ENCODE results near the gene PRICKLE2.

PRICKLE2 gene, protein sequence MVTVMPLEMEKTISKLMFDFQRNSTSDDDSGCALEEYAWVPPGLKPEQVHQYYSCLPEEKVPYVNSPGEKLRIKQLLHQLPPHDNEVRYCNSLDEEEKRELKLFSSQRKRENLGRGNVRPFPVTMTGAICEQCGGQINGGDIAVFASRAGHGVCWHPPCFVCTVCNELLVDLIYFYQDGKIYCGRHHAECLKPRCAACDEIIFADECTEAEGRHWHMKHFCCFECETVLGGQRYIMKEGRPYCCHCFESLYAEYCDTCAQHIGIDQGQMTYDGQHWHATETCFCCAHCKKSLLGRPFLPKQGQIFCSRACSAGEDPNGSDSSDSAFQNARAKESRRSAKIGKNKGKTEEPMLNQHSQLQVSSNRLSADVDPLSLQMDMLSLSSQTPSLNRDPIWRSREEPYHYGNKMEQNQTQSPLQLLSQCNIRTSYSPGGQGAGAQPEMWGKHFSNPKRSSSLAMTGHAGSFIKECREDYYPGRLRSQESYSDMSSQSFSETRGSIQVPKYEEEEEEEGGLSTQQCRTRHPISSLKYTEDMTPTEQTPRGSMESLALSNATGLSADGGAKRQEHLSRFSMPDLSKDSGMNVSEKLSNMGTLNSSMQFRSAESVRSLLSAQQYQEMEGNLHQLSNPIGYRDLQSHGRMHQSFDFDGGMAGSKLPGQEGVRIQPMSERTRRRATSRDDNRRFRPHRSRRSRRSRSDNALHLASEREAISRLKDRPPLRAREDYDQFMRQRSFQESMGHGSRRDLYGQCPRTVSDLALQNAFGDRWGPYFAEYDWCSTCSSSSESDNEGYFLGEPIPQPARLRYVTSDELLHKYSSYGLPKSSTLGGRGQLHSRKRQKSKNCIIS

DNA sequence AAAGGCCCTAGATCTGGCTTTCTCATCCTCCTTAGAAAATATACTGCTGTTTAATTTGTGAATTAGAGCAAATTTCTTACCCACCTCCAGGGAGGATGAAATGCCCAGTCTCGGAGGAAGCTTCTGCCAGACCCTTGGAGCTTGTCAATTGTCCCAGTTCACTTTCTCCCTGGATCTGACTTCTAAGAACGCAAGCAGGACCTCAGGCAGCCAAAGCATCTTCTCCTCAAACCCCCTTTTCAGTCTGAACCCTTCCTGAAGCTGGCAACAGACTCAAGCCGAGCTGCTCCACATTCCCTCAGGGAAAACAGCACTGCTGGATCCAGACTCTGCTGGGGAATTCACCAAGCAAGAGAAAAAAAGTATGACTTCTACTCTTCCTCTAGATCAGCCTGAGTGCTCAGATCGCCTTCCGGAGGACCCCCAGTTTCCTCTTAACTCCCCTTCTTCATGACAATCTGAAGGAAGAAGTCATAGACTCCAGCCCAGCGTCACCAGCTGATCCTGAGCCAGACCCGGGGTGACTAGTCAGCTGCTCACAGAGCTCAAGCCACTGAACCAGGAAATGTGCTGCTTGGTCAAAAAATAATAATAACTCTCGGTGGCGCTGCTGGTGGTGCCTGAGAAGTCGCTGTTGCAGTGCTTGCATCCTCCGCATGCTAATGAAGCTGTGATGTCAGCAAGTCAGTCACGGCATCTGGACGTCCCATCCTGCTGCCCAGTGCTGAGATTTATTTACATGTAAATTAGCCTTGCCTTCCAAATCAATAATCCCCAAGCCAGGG, at the start of gene PRICKLE2:
PRICKLE2 (minus strand) TSS at position 641 of the 785 bp plus-strand sequence. CDS start 26,539 bp downstream, outside the sequence.
- no peak for DNase-seq (ENCODE audit: low read depth in 2 of 2)

DNA sequence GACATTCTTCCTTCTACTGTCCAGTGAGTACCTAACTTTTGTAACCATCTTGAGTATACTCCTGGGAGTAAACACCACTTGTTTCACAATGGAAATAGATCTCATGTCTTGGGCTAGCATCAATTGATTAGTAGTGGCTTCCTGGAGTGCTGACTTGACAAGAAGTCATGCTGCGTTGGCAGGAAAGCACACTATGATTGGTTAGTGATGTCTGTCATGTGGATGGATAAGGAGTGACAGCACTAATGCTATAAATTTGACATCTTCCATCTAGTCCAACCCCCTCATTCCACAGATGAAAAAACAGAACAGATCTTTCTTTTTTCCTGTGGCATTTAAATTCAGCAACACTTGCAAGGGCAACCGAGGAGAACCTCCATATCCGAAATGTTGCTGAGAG, 47.6 kb upstream of the PRICKLE2 start:
- DNase-seq (ENCODE audit: low read depth in 2 of 2): no peak

DNA sequence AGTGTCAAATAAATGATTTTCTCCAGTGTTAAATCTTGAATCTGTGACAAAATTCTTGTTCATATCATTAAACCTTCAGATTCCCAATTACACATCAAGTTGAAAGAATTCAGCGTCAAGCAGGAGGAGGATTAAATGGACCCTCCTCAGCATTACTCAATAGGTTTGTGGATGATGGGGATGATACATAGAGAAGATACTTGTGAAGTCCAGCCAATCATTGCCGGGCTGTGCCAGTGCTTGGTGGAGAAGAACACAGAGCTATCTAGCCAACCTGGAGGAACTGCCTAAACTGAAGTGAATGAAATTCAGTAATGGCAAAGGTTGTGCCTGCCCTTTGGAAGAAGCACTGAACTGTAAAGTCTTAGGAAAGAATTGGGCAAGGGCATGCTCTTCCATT, 47.0 kb upstream of the PRICKLE2 start:
- no peak for DNase-seq (ENCODE audit: low read depth in 2 of 2)

DNA sequence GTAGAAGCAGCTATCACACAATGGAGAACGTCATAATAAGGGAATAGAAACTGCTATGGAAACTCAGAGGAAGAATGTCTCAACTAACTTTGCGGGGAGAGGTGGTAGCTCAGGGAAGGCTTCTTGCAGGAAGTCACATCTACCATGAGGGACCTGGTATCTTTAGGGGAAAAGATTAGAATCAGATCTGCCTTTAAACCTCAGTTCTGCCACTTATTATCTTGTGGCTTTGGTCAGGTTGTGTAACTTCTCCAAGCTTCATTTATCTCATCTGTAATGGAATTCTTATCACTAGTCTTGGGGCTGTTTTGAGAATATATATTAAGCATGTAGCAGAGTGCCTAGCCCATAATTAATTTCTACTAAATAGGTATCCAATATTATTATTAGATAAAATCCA, 46.4 kb upstream of the PRICKLE2 start:
- DNase-seq (ENCODE audit: low read depth in 2 of 2): no peak

DNA sequence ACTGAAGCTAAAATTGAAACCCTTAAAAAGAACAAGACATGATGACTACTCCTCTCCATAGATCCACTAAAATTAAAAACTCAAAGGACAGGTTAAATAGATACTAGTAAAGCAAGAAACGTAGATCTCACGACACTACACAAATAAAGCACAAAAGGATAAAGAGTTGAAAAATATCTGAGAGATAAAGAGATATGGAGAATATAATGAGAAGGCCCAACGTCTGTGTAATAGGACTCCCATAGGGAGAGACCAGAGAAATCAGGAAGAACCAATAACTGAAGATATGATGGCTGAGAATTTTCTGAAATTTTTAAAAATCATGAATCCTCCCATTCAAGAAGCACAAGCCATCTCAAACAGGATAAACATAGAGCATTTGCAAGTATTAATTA, 45.6 kb upstream of the PRICKLE2 start:
- DNase-seq (ENCODE audit: low read depth in 2 of 2): no peak

DNA sequence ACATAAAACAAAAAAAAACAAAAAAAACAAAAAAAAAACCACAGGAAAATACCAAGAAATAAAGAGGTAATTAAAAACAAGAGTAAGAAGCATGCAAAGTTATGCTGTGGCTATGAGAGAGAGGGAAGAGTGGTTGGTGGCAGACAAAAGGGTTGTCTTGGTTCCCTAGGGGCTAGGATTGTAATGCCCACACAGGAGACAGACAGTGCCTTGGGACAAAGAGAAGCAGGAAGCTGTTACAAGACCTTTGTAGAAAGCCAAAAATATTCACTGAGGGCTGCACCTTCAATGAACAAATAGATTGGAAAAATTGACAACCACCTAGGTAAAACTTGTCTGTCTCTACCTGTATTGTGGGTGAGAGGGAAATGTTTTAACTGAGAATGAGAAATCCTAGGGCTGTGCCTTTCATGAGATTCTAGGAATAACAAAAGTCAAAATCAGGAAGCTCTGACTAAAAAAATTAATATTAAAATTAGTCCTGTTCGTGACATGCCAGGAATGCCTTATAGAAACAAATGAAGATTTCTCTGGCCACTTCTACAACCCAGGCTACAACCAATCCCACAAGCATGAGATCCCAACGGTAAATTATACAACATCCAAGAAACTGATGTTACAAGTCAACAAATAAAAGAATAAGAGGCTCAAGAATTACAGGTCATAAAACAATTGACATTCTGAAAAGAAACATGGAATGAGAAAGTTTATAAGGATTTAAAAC, 45.0 kb upstream of the PRICKLE2 start:
- DNase-seq (ENCODE audit: low read depth in 2 of 2): no peak

DNA sequence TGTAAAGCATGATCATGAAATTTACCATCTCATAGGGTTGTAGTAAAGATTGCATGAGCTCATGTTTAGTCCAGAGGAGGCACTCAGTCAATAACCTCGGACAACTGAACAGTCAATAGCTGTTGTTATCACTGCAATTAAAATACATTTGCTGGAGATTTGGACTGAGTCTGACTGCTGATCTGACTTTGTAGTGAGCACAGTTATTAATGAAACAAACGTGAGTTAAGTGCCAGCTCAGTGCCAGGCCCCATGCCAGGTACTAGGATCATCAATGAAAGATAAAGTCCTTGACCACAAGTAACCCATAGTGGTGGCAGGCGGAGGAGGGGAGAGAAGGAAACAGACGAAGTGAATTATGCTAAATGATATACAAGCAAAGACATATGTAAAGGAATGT, 43.7 kb upstream of the PRICKLE2 start:
- no peak for DNase-seq (ENCODE audit: low read depth in 2 of 2)

DNA sequence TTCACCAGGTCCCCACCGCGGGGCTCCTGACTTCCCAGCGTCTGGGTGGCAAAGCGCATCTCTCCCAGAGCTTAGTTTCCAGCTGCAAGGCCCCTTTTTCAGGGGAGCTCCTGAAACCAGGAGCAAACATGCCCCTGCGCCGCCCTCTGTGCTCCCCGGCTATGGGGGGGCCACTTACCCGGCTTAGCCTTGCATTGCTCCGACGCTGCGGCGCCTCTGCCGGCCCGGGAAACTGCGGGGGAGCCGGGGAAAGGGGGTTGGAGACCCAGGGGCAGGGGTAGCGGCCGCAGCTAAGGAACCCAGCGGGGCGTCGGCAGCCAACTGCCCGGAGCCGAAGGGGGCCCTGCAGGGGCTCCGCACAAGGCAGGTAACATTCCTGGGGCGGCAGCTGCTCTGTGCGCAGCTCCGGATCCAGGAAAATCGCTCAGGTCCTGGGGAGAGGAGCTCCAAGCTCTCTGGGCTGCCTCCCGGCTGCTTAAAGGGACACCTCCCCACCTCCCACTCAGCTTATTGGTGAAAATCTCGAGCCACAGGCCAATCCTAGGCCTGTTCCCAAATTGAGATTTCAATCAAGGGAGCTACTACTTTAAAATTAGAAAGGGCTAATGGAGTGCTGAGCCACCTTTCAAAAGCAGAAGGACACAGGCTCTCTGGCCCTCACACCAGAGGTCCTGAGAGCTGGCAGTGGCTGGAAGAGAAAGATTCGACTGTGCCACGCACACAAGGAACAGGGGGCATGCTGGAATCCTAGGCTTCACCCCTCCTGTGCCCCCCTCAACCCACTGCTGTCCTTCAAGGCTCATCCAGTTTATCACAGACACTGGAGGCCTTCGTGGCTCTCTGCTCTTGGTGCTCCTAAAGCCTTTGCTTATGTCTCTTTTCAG, 42.7 kb upstream of the PRICKLE2 start:
- DNase-seq (ENCODE audit: low read depth in 2 of 2): no peak

DNA sequence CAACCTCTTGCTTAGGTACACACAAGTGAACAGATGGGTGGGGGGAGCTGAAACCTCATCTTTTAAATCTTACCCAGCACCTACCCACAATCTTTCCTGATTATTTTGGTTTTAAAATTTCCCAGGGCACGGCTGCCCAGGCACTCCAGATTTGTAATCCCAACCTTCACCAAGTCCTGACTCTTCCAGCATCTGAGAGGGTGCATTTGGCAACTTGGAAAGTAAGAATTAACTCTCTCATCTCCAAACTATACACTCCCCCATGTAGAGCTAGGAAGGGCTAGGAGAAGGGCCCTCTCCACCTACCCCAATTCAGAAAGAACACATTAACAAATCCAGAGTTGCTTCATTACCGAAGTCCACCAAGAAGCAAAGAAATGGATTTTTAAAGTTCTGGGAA, 41.7 kb upstream of the PRICKLE2 start:
- no peak for DNase-seq (ENCODE audit: low read depth in 2 of 2)

DNA sequence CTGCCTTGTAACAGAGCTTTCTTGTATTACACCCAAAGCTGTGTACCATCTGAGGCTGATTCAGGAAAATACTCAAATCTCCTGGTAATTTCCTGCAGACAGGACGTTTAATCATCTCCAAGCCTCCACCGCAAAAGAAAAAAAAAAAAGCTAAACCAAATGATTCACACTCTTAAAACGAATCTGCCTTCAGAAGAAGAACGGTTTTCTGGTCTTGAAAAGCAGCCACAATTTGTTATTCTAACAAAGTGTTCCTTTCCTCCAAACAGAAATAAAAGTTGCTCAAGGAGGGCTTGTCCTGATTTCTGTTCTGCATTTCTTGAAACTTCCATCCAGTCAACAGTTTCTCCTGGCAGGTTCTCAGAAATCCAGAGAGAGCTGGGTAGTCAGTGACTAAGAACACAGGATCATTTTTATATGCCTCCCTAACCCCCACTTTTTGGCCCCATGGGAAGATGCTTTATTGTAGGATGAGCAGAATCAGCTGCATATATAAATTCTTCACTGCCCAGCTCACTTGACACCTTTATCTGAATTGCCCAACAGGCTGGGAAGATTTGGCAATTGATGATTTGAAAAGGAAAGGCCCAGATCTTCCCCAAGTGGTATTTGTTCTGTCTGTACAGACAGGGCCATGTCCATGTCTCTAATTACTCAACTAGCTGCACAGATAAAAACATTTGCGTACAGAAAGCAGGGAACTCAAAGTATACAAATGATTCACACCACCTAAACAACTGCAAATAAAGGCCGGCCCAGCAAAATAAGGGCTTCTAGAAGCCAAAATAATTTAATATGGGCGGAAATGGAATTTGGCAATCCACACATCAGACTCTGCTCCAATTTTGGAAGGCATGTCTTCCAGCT, 41.0 kb upstream of the PRICKLE2 start:
- DNase-seq (ENCODE audit: low read depth in 2 of 2): no peak

DNA sequence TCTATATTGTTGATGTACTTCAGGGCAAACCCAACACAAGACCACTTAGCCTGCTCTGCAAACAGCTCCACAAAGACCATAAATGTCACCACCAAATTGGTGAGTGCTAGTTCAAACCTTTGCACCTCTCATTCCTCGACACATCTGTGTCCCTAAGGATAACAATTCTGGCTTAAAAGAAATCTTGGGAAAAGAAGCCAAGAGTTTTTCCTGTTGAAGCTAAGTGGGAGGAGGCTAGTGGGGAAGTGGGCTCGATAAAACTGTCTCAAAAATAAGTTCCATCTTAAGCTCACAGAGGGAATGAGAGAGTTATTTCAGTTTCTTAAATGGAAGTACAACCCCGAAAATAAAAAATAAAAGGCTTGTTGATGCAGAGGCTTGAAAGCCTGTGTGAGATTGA, 40.4 kb upstream of the PRICKLE2 start:
- no peak for DNase-seq (ENCODE audit: low read depth in 2 of 2)

DNA sequence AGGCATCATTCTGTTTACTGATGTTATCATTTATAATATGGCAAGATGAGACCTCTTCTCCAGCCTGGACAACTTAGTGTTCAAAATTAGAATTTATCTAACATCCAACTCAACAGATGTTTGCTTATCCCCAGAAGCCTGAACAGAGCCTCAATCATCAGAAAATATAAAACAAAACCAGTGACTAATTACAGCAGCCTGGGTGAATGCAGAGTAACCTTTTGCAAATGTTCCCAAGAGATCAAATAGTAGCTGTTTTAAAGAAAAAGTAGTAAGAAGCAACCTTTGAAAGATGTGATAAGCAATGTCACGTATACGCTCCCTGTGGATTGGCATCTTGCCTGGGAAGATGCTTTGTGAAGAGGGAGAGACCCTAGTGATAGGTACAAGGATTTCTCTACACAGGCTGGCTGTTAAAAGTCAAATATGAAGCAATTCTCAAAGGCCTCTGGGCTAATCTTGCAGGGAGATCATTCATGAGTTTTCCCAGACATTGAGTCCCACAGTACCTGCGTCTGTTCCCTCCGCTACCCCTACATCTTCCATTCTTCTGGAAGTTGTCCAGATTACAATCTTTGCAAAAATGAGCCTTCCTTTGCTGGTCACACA, 39.3 kb upstream of the PRICKLE2 start:
- no peak for DNase-seq (ENCODE audit: low read depth in 2 of 2)

DNA sequence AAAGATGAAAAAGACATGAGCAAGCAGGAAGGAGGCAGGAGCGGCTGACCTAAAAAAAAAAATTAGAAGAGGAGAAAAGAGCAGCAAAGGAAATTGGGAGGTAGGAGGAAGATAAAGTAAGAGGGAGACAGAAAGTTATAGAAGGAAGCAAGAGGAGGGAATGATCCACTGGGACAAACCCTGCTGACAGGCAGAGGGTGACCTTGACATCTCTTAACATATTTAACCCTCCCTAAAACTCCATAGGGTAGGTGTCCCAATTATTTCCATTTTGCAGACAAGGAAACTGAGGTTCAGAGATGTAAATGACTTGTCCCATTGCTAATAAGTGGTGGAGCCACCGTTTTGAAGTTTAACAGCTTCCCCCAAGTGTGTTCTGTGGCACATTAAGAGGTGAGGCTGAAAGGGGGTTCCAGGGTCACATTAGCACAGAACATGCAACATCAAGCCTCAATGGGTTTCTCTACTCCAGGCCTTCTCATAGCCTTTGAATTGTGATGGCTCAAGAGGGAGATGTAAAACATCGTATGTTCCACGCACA, 37.4 kb upstream of the PRICKLE2 start:
- DNase-seq (ENCODE audit: low read depth in 2 of 2): no peak

DNA sequence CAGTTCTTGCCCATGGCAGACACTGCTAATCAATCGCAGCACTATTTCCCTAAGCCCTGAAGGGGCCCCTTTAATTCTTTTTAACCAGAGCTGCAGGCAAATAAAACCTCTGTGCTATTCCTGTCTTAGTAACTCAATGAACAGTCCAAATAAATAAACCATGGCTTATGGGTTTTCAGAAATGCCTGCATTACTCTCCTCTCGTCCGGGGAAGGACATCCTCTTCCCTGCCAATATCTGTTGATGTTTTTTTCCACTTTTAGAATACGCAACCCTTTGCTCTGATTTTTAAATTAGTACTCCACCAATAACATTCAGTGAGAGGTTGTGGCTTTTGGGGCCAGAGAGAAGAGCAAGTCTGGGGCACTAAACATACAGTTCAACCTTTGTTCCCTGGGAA, 35.2 kb upstream of the PRICKLE2 start:
- no peak for DNase-seq (ENCODE audit: low read depth in 2 of 2)

DNA sequence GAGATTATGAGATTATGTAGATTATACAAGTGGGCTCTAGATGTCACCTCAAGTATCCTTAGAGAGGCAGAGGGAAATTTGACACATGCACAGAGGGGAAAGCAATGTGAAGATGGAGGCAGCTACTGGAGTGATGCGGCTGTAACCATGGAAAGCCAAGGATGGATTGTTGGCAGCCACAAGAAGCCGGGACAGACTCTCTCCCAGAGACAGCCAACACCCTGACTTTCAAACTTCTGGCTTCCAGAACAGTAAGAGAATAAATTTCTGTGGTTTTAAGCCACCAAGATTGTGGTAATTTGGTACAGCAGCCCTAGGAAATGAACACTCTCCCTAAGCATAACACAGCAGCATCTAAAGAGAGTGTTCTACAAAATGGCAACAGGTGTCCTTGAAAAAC, 34.4 kb upstream of the PRICKLE2 start:
- no peak for DNase-seq (ENCODE audit: low read depth in 2 of 2)

DNA sequence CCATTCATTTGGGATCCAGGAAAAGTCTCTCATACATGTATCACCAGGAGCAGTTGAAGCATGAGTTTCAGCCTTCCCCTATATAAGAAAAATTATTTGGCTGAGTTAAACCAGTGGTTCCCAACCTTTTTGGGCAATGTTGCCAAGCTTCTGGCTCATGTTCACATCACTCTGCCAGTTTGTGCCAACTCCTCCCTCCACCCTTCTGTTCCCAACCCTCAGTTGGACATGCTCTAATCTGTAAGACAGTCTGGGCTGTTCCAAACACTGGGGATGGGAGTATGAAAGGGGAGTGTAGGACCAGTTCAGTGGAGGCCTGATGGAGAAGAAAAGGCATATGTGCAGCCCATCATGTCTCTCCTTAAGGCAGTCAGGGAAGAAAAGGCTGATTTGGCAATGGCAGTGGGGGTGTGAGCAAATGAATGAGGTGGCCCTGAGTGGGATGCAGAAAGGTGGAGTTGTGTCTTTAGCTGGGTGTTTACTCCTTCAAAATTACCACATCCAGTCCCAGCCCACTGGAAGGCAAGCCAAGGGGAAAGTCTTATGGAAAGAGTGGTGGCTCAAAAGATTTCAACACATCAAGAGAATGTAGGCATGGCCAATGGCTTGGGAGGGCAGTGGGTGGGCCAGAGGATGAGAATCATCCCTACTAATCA, 32.0 kb upstream of the PRICKLE2 start:
- no peak for DNase-seq (ENCODE audit: low read depth in 2 of 2)

DNA sequence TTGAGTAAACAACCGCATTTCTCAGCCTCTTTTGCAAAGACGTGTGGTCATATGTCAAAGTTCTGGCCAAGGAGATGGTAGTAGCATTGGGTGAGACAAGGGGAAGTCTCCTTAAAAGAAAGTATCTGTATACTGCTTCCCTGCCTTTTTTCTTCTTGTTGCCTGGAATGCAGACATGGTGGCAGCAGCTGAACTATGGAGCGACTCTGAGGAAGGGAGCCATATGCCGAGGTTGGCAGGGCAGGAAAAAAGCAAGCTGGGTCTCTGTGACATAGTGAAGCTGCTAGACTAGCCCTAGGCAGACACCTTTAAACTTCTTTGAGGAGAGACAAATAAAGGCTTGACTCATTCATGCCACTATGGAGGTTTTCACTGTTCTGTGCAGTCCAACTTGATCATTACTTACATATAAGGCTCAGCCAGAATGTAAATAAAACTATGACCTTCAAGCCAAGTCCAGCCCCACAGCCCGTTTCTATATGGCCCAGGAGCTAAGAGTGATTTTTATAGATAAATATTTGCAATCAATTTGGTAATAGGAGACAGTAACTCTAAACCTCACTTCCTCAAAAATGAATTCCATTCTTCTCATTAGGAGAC, 30.6 kb upstream of the PRICKLE2 start:
- no peak for DNase-seq (ENCODE audit: low read depth in 2 of 2)

DNA sequence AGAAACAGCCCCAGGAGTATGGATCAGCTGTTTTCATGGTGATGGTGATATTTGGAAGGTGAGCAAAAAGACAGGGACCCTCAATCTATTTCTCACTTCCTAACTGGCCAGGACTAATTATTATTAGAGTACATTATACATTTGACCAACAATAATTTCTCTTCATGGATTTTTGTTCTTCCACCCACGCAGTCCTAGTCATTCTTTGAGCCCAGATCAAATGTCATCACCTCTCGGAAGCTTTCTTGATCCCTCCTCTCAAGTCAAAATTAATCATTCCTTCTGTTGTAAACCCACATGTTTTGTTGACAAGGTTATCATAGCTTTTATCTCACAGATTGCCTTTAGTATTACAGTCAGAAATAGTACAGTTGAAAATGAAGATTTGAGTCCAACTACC, 29.2 kb upstream of the PRICKLE2 start:
- no peak for DNase-seq (ENCODE audit: low read depth in 2 of 2)

Measured in stimulated activated CD4-positive, alpha-beta T cell treated with anti-CD3 and anti-CD28 coated beads, Interleukin-15, amount 100 ng/mL, for 48 hours (primary cell).